ENCODE data around the gene TTF2.

GRCh38 chr1:117032681-117033539, 27.2 kb upstream of the TTF2 start:
- TF ChIP-seq YY1 (IDR thresholded peaks at IDR 0.05; ENCODE audit: low read depth): no peak
- TF ChIP-seq, protein P1, sequence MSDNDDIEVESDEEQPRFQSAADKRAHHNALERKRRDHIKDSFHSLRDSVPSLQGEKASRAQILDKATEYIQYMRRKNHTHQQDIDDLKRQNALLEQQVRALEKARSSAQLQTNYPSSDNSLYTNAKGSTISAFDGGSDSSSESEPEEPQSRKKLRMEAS (IDR thresholded peaks at IDR 0.05): no peak
- no peak for TF ChIP-seq CREB1 (IDR thresholded peaks at IDR 0.05; ENCODE audit: low read depth)
- no peak for TF ChIP-seq EP300 (IDR thresholded peaks at IDR 0.05; ENCODE audit: borderline replicate concordance)
- no peak for TF ChIP-seq RAD21 (IDR thresholded peaks at IDR 0.05; ENCODE audit: low read depth)
- TF ChIP-seq TEAD4 (IDR thresholded peaks at IDR 0.05): no peak
- no peak for TF ChIP-seq REST (IDR thresholded peaks at IDR 0.05; ENCODE audit: low read depth)
